ENCODE results near the gene CACNA1G.

Gene CACNA1G

DNA sequence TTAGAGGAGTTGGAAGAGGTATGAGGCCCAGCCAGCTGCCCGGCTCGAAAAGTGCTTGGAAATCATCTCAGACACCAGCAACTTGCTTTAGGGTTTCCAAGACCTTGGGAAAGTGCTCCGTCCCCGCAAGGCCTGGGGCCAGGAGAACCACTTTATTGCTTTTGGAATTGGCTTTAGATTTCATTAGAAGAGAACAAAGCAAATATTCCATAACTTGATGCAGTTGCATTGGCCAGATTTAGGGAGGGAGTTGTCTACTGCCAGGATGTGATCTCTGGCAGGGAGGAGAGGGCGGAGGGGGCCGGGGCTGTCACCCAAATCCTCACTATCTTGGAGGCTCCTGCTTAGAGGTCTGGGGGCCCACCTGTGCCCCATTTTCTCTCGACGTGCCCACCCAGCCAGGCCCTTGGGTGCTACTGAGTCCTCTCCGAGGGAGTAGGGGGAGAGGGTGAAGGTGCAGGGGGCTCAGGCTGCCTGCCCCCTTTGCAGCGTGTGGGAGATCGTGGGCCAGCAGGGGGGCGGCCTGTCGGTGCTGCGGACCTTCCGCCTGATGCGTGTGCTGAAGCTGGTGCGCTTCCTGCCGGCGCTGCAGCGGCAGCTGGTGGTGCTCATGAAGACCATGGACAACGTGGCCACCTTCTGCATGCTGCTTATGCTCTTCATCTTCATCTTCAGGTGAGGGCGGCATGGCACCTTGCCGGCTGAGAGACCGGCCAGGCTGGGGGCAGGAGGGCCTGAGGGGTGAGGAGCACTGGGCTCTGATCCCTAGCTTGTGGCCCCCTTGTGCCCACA, 30.6 kb downstream of the CACNA1G start:
- no peak for DNase-seq

DNA sequence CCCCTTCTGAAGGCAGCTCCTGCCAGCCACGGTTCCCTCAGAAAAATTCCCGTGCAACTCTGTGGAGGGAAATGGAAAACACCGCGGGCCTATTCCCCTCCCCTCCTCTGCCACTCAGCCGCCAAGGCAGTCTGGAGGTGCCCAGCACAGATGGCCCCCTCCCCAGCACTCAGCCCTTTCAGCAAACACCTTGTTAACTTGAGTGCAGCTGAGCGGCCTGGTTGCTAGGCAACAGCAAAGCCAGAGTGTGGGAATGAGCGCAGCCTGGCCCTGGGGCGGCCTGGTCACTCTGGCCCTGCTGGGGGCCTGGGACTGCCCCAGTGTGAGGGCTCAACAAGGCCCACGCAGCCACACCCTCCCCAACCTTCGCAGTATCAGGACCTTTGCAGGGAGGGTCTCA, 32.8 kb downstream of the CACNA1G start:
- DNase-seq = no peak

DNA sequence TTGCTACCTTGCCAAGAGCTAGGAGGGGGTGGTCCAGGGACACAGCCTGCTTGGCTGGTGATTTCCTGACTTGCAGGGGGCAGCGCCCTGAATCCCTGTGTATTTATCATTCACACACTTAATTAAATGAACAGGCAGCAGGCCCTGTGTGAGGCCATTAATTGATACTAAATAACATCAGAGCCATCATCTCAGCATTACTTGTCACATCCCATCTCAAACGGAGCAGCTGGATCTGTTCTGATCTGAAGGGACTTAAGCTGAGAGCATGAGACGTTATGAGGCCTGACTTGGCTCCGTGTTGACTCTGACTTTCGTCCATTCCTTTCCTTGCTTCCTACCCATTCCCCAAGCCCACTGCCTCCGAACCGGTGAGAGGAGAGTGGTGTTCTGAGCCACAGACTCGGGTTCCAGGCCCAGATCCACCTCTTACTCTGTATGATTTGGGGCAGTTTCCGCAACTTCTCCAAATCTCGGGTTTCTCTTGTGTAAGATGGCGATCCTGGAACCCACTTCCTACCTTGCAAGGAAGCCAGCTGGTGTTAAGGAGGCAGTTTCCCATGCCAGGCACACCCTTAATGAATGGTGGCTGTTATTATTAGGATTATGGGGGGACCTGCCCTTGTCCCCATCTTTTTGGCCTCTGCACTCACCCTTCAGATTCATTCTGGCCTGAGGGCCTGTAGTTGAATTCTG, 33.8 kb downstream of the CACNA1G start:
- DNase-seq = no peak

DNA sequence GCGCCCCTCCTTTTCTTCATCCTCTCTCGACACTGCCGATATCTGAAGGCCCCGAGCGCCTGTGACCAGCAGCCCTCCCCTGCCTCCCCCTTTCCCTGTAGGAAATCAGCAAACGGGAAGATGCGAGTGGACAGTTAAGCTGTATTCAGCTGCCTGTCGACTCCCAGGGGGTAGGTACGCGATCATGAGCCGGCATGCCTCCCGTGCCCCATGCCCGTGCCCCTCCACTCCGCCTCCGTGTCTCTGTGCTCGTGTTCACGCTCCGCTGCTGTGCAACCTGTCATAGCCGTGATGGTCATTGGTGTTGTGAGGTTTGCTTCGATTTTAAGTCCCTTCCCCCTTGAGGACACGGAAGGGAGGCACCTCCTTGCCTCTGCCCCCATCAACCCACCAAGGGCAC, 34.4 kb downstream of the CACNA1G start:
- DNase-seq = no peak

DNA sequence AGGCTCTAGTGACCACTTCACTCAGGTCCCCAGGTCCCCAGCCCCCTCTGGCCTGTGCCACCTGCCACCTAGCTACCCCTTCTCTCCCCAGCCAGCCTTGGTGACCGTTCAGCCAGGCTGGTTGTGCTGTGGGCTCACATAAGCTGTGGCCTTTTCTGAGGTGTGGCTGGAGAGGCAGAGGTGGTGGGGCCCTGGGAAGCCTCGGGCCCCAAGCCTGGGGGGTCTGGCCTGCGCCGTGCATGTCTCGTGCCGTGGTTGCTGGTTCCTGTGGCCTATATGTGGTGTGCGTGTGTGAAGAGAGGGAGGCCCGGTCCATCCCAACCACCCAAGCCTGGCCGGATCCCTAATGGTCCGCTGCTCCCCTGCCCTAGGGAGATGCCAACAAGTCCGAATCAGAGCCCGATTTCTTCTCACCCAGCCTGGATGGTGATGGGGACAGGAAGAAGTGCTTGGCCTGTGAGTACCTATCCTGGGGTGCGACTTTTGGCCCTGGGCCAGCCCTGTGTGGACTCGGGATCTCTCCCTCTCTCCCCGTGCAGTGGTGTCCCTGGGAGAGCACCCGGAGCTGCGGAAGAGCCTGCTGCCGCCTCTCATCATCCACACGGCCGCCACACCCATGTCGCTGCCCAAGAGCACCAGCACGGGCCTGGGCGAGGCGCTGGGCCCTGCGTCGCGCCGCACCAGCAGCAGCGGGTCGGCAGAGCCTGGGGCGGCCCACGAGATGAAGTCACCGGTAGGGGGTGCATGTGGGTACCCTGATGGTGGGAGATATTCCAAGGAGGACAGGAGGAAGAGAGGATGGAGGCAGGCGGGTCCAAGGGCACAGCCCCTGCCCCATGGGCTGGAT, 35.9 kb downstream of the CACNA1G start:
- DNase-seq = no peak

DNA sequence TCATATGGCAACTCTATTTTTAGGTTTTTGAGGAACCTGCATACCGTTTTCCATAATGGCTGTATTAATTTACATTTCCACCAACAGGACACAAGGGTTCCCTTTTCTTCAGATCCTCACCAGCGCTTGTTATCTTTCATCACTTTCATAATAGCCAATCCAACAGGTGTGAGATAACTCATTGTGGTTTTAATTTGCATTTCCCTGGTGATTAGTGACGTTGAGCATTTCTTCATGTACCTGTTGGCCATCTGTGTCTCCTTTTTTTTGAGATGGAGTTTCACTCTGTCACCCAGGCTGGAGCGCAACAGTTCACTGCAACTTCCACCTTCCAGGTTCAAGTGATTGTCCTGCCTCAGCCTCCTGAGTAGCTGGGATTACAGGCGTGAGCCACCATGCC, 38.0 kb downstream of the CACNA1G start:
- no peak for DNase-seq

DNA sequence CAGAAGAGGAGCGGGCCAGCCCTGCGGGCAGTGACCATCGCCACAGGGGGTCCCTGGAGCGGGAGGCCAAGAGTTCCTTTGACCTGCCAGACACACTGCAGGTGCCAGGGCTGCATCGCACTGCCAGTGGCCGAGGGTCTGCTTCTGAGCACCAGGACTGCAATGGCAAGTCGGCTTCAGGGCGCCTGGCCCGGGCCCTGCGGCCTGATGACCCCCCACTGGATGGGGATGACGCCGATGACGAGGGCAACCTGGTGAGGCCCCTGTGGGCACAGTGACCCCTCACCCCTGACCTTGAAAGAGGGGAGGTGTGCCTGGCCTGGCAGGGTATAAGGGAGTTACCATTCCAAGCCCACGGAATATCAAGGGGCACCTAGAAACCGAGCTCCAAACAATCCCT, 39.1 kb downstream of the CACNA1G start:
- no peak for DNase-seq

DNA sequence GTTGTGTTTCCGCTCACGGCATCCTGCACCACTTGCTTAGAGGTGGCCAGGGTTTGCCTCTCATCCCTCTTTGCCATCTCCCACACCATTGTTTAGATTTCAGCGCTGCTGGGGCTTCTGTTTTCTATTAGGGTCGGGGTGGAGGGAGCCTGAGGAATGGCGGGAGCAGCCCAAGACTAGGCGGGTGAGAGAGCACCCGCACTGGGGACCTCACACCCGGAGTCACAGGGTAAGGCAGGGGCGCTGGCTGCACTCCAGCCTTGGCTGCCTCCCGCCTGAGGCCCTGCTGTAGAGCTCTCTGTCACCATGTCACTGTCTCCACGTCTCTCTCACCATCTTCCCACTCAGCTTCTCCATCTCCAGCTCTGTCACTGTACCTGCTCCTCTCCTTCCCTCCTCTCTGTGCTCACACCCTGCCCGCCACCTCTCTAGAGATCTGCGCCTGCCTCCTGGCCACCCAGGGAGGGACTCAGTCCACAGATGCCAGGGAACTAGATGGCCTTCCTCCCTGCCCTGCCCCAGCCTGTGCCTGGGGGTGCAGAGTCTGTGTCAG, 41.4 kb downstream of the CACNA1G start:
- no peak for DNase-seq

DNA sequence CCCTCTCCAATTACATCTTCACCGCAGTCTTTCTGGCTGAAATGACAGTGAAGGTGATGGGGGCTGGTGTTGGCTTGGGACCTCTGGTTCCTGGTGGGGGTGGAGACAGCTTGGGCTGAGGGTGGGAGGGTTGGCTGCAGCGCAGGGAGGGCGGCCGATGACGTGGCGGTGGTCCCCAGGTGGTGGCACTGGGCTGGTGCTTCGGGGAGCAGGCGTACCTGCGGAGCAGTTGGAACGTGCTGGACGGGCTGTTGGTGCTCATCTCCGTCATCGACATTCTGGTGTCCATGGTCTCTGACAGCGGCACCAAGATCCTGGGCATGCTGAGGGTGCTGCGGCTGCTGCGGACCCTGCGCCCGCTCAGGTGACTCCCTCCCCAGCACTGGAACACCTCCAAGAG, 42.3 kb downstream of the CACNA1G start:
- DNase-seq = no peak

DNA sequence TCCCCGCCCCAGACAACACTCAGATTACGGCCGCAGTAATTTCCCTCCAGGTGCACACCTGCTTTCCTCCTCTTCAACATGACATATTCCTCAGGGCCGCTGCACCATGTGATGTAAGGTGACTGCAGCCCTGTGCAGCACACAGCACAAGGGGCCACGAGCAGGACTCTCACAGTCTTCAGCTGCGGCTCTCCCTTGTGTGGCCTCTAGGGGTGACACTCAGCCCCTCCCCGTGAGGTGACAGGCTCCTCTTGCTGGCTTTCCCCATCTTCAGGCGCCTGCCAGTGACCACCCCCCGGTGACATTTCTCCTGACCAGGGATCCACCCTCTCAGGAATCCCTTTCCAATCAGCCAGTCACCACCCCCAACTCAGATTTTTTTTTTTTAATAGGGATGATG, 42.8 kb downstream of the CACNA1G start:
- no peak for DNase-seq

DNA sequence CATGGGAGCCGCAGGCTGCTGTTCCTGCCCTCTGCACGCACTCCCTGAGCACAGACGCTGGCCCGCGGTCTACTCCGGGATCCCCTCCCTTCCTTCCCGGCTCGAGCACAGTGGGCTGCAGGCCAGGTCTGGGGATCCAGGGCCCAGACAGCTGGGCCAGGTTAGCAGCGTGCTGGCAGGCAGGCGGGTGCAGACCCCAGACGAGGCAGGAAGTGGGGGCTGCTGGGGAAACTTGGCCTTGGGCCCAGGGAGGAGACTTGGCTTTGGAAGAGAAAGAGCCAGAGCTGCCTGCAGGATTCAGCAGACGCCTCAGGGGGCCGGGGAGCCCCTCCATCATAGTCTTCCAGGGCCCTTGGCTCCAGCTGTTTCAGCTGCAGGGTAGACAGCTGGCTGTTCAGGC, 44.0 kb downstream of the CACNA1G start:
- DNase-seq = no peak

DNA sequence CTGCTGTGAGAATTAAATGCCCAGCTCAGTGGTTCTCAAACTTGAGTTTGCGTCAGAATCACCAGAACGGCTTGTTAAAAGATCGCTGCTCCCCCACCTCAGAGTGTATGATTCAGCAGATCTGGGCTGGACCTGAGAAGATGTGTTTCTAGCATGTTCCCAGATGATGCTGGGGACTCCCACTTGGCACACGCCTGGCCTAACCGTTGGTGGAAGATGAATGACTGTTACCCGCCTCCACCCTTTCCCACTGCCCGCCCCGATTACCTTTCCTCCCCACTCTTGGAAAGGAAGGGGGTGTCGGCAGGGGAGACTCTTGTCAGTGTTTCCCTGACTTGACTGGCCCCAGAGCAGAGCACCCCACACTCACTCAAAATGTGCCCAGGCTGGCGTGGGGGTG, 44.9 kb downstream of the CACNA1G start:
- no peak for DNase-seq

DNA sequence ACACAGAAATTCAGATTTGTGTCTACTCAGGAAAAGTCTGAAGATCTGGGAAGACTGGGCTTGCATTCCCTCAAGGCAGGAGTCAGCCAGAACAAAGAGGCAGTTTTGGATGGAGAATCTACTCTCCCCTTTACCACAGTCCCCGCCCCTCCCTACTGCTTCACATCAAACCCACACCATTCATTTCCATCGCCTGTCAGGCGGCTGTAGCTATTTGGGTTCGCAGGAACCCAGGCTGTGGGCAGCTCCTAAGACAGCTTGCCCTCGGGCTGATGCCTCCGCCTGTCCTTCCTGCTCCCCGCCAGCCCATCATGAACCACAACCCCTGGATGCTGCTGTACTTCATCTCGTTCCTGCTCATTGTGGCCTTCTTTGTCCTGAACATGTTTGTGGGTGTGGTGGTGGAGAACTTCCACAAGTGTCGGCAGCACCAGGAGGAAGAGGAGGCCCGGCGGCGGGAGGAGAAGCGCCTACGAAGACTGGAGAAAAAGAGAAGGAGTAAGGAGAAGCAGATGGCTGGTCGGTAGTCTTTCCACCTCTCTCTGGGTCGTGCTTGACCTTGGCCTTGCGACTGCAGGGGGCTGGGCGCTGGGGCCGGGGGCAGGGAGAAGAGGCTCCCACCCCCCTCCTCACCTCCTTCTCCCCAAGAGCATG, 47.1 kb downstream of the CACNA1G start:
- DNase-seq = no peak

DNA sequence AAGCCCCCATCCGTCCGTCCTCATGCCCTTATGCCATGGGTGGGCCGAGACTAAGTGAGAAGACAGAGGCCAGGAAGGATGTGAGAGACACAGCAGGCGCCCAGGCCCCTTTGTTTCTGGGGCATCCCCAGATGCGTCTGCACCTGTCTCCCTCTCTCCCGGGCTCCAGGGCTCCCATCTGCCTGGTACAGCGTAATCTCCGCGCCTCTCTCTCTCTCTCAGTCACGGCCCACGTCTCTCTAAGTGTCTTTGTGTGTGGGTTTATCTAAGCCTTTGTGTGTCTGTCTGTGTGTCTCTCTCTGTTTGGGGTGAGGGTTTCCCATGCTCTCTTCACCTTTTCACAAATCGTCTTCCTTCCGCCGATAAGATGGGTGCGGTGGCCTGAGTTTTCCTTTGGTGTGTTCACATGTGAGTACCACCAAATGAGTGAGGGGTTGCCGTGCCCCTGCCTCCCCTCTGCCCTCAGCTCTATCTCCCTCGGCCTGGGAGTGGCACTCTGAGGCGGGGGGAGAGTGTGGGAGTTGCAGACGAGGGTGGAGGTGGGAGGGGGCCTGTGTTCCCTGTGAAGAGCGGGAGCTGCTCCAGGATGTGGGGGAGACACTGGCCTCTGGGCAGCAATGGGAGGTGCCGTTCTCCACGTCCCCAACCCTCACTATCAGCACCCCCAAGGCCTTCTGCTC, 48.3 kb downstream of the CACNA1G start:
- no peak for DNase-seq

DNA sequence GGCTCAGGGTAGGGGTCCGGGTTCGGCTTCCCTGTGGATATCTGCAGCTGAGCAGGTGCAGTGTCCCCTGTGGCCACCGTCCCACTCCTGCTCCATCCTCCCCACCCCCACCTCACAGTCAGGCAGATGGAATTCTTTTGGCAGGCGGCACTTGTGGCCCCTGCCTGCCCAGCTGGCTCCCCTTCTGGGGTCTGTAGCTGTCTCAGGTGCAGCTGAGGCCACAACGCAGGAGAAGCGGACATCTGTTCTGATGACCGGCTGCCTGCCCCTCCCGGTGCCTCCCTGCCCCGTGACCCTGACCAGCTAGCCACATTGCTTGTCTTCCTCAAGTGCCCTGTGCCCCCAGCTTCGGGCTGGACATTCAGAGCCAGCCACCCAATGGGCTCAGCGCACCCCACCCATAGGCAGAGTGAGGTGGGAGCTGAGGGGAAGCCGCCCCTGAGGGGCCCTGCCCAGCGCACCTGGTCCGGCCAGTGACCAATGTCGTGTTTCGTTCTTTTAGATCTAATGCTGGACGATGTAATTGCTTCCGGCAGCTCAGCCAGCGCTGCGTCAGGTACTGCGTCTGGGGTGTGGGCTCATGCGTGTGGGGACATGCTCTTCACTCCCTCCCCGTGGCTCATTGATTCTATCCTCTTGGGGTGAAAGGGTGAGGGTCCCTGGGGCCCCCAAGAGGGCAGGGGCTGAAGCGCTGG, 49.0 kb downstream of the CACNA1G start:
- DNase-seq = no peak

DNA sequence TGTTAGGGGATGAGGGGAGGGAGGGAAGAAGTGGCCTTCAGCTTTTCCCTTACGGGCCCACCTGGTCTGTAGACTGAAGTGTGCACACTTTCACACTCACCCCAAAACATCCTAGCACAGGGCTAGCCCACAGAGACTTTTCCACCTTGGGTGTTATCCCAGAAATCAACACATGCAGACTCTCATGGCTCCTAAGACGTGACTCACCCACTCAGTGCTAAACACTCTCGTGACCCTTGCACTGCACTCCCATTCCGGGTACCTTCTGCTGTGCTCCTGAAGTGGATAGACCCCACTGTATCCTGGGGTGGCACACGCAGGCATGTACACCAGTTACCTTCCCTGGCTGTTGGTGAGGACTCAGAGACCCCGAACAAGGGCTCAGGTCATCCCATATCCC, 51.1 kb downstream of the CACNA1G start:
- DNase-seq = no peak

DNA sequence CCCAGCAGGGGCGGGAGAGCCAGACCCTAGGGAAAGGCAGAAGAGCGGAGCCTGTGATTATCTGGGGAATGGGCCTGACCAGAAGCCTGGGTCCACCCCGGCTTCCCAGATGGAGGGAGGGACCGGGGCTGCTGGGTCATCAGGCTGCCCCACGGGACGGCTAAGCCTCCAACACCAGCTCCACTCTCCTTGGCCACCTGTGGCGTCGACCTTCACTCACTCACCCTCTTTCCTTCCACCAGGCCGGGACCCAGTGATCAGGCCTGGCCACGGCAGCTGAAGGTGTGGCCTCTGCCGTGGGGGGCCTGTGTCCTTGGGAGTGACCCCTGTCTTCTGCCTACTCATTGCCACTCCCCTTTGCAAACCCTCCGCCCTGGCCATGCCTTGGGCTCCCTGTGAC, 51.8 kb downstream of the CACNA1G start:
- no peak for DNase-seq

DNA sequence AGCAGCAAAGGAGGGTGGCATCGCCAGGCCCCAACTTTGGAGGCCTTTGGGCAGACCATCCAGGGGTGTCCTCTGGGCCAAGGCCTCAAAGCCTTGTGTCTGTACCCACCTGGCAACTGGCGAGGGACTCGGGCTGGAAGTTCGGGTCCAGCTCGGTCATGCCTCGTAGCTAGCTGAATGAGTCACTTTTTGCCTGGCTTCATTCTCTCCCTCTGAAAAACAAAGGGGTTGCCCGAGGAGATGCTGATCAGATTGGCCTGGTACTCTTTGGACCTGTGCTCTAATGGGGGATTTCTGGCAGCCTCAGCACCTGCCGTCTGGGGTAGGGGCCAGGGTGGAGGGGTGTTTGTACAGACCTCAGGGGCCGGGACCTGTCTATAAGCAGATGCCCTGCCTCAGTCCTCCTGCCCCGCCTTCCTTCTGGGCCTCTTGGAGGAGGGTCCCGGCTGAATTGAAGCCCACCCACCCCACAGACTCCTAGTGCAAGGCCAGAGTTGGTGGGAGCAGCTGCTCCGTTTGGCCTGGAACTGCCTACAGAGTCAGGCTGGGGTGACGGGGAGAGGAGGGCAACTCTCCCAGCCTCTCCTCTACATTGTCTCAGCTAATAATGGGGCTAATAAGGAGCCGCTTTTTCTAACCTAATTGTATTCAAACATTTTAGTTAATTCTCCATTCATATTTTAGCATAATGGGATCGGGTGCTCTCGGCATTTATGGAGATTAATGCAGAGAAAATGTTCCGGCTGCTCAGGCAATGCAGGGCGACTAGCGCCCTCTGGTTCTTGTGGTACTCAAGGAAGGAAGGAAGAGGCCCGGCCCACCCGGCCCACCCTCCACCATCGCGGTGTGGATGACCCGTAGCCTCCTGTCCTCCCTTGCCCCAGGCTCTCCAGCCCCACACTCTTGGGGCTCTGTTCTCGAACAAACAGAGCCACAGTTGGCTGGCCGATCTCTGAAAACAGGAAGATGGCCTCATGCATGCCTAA, 52.8 kb downstream of the CACNA1G start:
- DNase-seq = no peak

DNA sequence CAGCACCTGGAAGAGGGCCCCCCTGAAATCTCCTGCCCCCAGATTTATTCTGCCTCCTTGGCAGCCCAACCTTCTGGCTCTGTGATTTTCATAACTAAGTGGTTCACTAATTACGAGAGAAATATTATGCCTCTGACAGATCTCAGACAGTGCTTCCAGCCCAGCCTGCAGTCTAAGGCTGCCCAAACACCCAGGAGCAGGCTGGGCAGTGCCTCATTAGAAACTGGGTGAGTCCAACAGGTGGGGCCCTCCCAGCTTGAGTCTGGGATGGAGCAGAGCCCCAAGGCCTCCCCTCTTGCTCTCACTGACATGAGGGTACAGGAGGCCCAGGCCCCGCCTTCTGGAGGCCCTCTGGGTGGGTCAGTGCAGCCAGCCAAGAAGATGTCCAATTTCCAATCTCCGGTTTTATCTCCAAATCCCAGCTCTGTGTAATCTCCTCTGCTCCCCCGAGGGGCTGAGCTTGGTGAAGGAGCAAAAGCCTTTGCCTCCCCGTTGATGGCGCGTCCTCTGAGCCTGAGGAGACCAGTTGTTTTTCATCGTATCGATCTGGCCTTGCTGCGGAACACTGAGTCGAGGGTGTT, 54.0 kb downstream of the CACNA1G start:
- no peak for DNase-seq

DNA sequence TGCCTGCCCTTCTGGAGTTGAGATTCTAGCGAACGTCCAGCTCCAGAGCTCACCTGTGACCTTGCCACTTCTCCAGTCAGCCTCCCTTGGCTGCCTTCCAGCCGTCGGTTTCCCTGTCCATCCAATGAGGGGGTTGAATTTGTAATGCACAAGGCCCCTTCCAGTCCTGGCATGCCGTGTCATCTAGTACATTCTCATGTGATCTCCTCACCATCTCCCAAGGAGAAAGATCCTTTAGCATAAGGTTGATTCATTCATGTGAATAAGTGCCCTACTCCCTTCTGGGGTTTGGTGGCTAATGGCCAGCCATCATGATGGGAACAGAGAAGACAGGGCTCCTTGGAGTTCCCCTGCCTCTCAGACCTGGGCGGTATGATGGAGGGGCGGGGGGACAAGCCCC, 55.3 kb downstream of the CACNA1G start:
- no peak for DNase-seq
